ENCODE data around the gene LYSMD2.

DNA sequence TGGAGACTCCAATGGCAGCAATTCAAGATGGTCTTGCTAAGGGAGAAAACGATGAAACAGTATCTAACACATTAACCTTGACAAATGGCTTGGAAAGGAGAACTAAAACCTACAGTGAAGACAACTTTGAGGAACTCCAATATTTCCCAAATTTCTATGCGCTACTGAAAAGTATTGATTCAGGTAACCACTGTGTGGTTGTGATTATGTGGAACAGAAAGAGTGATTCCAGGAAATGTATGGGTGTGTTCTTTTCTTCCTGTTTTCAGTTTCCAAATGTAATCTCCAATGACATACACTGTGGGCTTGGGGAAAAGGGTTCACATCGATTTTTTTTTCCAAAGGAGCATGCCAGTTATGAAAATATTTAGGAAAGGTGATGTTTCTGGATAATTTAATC, 45.3 kb downstream of the LYSMD2 start:
- TF ChIP-seq, protein P1, sequence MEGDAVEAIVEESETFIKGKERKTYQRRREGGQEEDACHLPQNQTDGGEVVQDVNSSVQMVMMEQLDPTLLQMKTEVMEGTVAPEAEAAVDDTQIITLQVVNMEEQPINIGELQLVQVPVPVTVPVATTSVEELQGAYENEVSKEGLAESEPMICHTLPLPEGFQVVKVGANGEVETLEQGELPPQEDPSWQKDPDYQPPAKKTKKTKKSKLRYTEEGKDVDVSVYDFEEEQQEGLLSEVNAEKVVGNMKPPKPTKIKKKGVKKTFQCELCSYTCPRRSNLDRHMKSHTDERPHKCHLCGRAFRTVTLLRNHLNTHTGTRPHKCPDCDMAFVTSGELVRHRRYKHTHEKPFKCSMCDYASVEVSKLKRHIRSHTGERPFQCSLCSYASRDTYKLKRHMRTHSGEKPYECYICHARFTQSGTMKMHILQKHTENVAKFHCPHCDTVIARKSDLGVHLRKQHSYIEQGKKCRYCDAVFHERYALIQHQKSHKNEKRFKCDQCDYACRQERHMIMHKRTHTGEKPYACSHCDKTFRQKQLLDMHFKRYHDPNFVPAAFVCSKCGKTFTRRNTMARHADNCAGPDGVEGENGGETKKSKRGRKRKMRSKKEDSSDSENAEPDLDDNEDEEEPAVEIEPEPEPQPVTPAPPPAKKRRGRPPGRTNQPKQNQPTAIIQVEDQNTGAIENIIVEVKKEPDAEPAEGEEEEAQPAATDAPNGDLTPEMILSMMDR (IDR thresholded peaks at IDR 0.05; ENCODE audit: low read length): no peak
- TF ChIP-seq EZH2 (IDR thresholded peaks at IDR 0.05; ENCODE audit: borderline replicate concordance, low read length): no peak
